GM19467 (cell line): Measurements from ENCODE around the gene NID1.
"Not testable (repeated sequence)": the region's sequence is repeated elsewhere in the genome, so short reads cannot be mapped to it uniquely, and the experiment has no call there.

Source experiments
- ATAC-seq: cut with Tn5 transposase; IDR thresholded peaks from one replicate; pipeline ENCODE4 v1.9.1; 2021; ENCODE audit warnings: mild to moderate bottlenecking, moderate library complexity; ENCODE audit not compliant: unreplicated experiment

NID1 gene

GRCh38 chr1:236064674-236065508, at the start of gene NID1:
NID1 (minus strand) TSS chr1:236065090; CDS start chr1:236065079, 11 bp downstream.
- no peak for ATAC-seq

GRCh38 chr1:236114076-236114747, 49.3 kb upstream of the NID1 start:
- ATAC-seq = no peak

- no peak for ATAC-seq
Observed at GRCh38 chr1:236113324-236114032, 48.6 kb upstream of the NID1 start.

GRCh38 chr1:236112332-236112627, 47.4 kb upstream of the NID1 start:
- ATAC-seq = no peak

GRCh38 chr1:236111527-236112331, 46.8 kb upstream of the NID1 start:
- no peak for ATAC-seq

GRCh38 chr1:236110137-236110536, 45.2 kb upstream of the NID1 start:
- ATAC-seq = no peak

GRCh38 chr1:236108027-236108648, 43.2 kb upstream of the NID1 start:
- no peak for ATAC-seq

- no peak for ATAC-seq
Observed at GRCh38 chr1:236107121-236107907, 42.4 kb upstream of the NID1 start.

- ATAC-seq = no peak
Observed at GRCh38 chr1:236103646-236104218, 38.8 kb upstream of the NID1 start.

GRCh38 chr1:236103059-236103458, 38.2 kb upstream of the NID1 start:
- no peak for ATAC-seq

- ATAC-seq = no peak
Observed at GRCh38 chr1:236102611-236103010, 37.7 kb upstream of the NID1 start.

- no peak for ATAC-seq
Observed at GRCh38 chr1:236101233-236102200, 36.6 kb upstream of the NID1 start.

- no peak for ATAC-seq
Observed at GRCh38 chr1:236100799-236101198, 35.9 kb upstream of the NID1 start.

- ATAC-seq = no peak
Observed at GRCh38 chr1:236099355-236099974, 34.6 kb upstream of the NID1 start.

- ATAC-seq = no peak
Observed at GRCh38 chr1:236098267-236098666, 33.4 kb upstream of the NID1 start.

GRCh38 chr1:236096660-236097482, 32.0 kb upstream of the NID1 start:
- ATAC-seq = not testable (repeated sequence)
